ENCODE measurements around the gene HLA-DOB. TPM values are rescaled to one million over a fixed set of nuclear protein-coding genes. Genes with fewer than 3 reads are reported as not detected.

The HLA-DOB gene
- total and polyA plus RNA-seq, 2 donors (not counting 3 experiments of a cell fraction or from before 2014, with no cell fraction given) = 0.46 to 0.54 TPM

- dilution Hi-C loops (cut with MboI; ENCODE audit: extremely low pct_ligation_motif_present, low sequenced_read_pairs) = no loop called here
Measured at GRCh38 chr6:32829495-32829894, 12.7 kb upstream of the HLA-DOB start.

GRCh38 chr6:32827025-32827424 lies 10.2 kb upstream of the HLA-DOB start:
- H3K27ac ChIP-seq (ENCODE audit: insufficient read depth, low read depth, low read length) = no peak overlapping the region
- CTCF ChIA-PET = interaction anchor here (1.4 to 6.7 kb wide), 6 partner anchors 11 to 158 kb away, joined by 3 to 188 read pairs (median 24); partner anchors contain the start of genes PSMB9, TAP1 and TAP2
- H3K9me1 ChIP-seq (replicated peaks; ENCODE audit: control insufficient read depth, extremely low read depth, insufficient read depth, low read length) = no peaks in the 10 kb centered on the region
- FAIRE-seq (no peak), DNase-seq (ENCODE audit: low read depth, low spot score) (no peak)
- peaks cover 2 to 8% of the 10 kb centered on the region in 2 experiments for H3K36me3 ChIP-seq (ENCODE audit: control insufficient read depth in 2 of 2, extremely low read depth in 1 of 2, insufficient read depth in 2 of 2, low read length in 2 of 2)
- H3K9ac ChIP-seq (replicated peaks; ENCODE audit: extremely low read depth, insufficient read depth, low read length) = no peak overlapping the region
- intact Hi-C loops (cut with micrococcal nuclease) = no loop called here
- no peak overlapping the region for H3K4me3 ChIP-seq (replicated peaks in 1 of 3; ENCODE audit: insufficient read depth in 1 of 3, low read depth in 1 of 3, low read length in 3 of 3)
- TF ChIP-seq POLR2A (IDR thresholded peaks at IDR 0.05; ENCODE audit: low read depth, low read length) (no peak), EZH2 (IDR thresholded peaks at IDR 0.05; ENCODE audit: borderline replicate concordance, low read depth, low read length, severe bottlenecking) (no peak), FOS (IDR thresholded peaks at IDR 0.05; ENCODE audit: borderline replicate concordance, insufficient read depth, low read length) (no peak), MAX (IDR thresholded peaks at IDR 0.05; ENCODE audit: insufficient read depth, insufficient read length) (no peak), CTCF (IDR thresholded peaks at IDR 0.05; ENCODE audit: extremely low read depth in 1 of 2, insufficient read depth in 1 of 2, low read depth in 1 of 2, low read length in 2 of 2) (no peak), MYC (IDR thresholded peaks at IDR 0.05; ENCODE audit: low read depth, low read length) (no peak), JUN (IDR thresholded peaks at IDR 0.05; ENCODE audit: borderline replicate concordance, insufficient read depth, insufficient read length, low read depth) (no peak), GATA2 (IDR thresholded peaks at IDR 0.05; ENCODE audit: insufficient read depth, insufficient read length, low read depth, low read length) (no peak), POLR2AphosphoS5 (IDR thresholded peaks at IDR 0.05; ENCODE audit: insufficient read depth, low read depth, low read length) (no peak)
- no peaks in the 10 kb centered on the region for H3K27me3 ChIP-seq (ENCODE audit: control insufficient read depth in 2 of 2, insufficient read depth in 2 of 2, low read length in 2 of 2)
- no peaks in the 10 kb centered on the region for H3K79me2 ChIP-seq (ENCODE audit: control insufficient read depth, insufficient read depth, low read length)
- BruUV-seq (replicated peaks) = no TSS peak
- dilution Hi-C loops (cut with MboI; ENCODE audit: extremely low pct_ligation_motif_present, low sequenced_read_pairs) = no loop called here
- no peaks in the 10 kb centered on the region for H3K4me1 ChIP-seq (ENCODE audit: control insufficient read depth, extremely low read depth, insufficient read depth, low read length)
- H3K9me3 ChIP-seq (replicated peaks; ENCODE audit: control insufficient read depth, insufficient read depth, low read length) = no peaks in the 10 kb centered on the region
- H4K20me1 ChIP-seq (replicated peaks; ENCODE audit: control insufficient read depth, extremely low read depth, insufficient read depth, low read length) = no peaks in the 10 kb centered on the region
- POLR2A ChIA-PET = no interaction called here
- H3K4me2 ChIP-seq (ENCODE audit: insufficient read depth, low read length) = no peak overlapping the region
- no peak overlapping the region for H2AFZ ChIP-seq (ENCODE audit: low read depth, low read length)

More at GRCh38 chr6:32829495-32829894, 12.7 kb upstream of the HLA-DOB start:
- DNase-seq (ENCODE audit: low read depth, low spot score) = no peak
- Histone ChIP-seq H3K27me3 (ENCODE audit: control insufficient read depth in 2 of 2, insufficient read depth in 2 of 2, low read length in 2 of 2) (no peaks in the 10 kb centered on the region), H3K79me2 (ENCODE audit: control insufficient read depth, insufficient read depth, low read length) (no peaks in the 10 kb centered on the region), H3K4me3 (replicated peaks in 1 of 3; ENCODE audit: insufficient read depth in 1 of 3, low read depth in 1 of 3, low read length in 3 of 3) (no peak overlapping the region), H3K4me2 (ENCODE audit: insufficient read depth, low read length) (no peak overlapping the region), H3K27ac (ENCODE audit: insufficient read depth, low read depth, low read length) (no peak overlapping the region), H3K36me3 (ENCODE audit: control insufficient read depth in 2 of 2, extremely low read depth in 1 of 2, insufficient read depth in 2 of 2, low read length in 2 of 2) (peaks cover 2 to 10% of the 10 kb centered on the region in 2 experiments), H3K9ac (replicated peaks; ENCODE audit: extremely low read depth, insufficient read depth, low read length) (no peak overlapping the region), H3K9me1 (replicated peaks; ENCODE audit: control insufficient read depth, extremely low read depth, insufficient read depth, low read length) (no peaks in the 10 kb centered on the region), H2AFZ (ENCODE audit: low read depth, low read length) (no peak overlapping the region), H4K20me1 (replicated peaks; ENCODE audit: control insufficient read depth, extremely low read depth, insufficient read depth, low read length) (no peaks in the 10 kb centered on the region), H3K4me1 (ENCODE audit: control insufficient read depth, extremely low read depth, insufficient read depth, low read length) (no peaks in the 10 kb centered on the region), H3K9me3 (replicated peaks; ENCODE audit: control insufficient read depth, insufficient read depth, low read length) (no peaks in the 10 kb centered on the region)
- no peak for FAIRE-seq
- no TSS peak for BruUV-seq (replicated peaks)
- intact Hi-C loops (cut with micrococcal nuclease) = no loop called here
- ChIA-PET CTCF (interaction anchor here (1.0 to 6.7 kb wide), 2 partner anchors 8 to 39 kb away, joined by 3 to 188 read pairs; no protein-coding TSS in a partner anchor), POLR2A (no interaction called here)
- TF ChIP-seq FOS (IDR thresholded peaks at IDR 0.05; ENCODE audit: borderline replicate concordance, insufficient read depth, low read length) (no peak), JUN (IDR thresholded peaks at IDR 0.05; ENCODE audit: borderline replicate concordance, insufficient read depth, insufficient read length, low read depth) (no peak), MYC (IDR thresholded peaks at IDR 0.05; ENCODE audit: low read depth, low read length) (no peak)
